Tibial artery (tissue), 4 donors: ENCODE data around the gene ZNF519.
A peak's percentile ranks its signal among the peaks of the same experiment; 100 is the strongest.

Source experiments
- DNase-seq, 2 donors: peaks; one replicate each; pipeline ENCODE4 v3.0.0-alpha.2; 2019
- H3K27ac ChIP-seq, 2 donors: fragments of 200-600 bp; sonication (generic) in 1 of 2; 1 replicate in 1 of 2; 2 replicates in 1 of 2; pipeline ENCODE4 v1.5.1; 2018 to 2019; ENCODE audit warnings: mild to moderate bottlenecking in 1 of 2
- H3K27me3 ChIP-seq, 2 donors: fragments of 200-600 bp; sonication (generic) in 1 of 2; one replicate each; pipeline versions ENCODE4 v1.5.1 to v1.6.0; 2016 to 2019
- H3K36me3 ChIP-seq, 3 donors: fragments of 200-600 bp; sonication (generic) in 2 of 3; one replicate each; pipeline ENCODE4 v1.5.1; 2016 to 2019; ENCODE audit warnings: mild to moderate bottlenecking in 2 of 3
- H3K4me1 ChIP-seq, 4 donors: fragments of 200-600 bp; sonication (generic) in 2 of 4; 1 replicate in 3 of 4; 2 replicates in 1 of 4; pipeline ENCODE4 v1.5.1; 2016 to 2019
- H3K4me3 ChIP-seq, 2 donors: fragments of 200-600 bp; sonication (generic) in 1 of 2; 1 replicate in 1 of 2; 2 replicates in 1 of 2; pipeline ENCODE4 v1.5.1; 2018 to 2019; ENCODE audit warnings: mild to moderate bottlenecking in 2 of 2
- H3K9me3 ChIP-seq, 3 donors: fragments of 200-600 bp; sonication (generic) in 1 of 3; one replicate each; pipeline ENCODE4 v1.5.1; 2016 to 2019
- intact Hi-C: fragments of 100-400 bp; cut with DNase I; formaldehyde crosslinking; loops from one replicate; pipeline ENCODE4 v1.15.0; 2023; ENCODE audit warnings: low total_unique reads
- TF ChIP-seq, protein P1 (sequence below), 2 experiments: fragments of 200-600 bp in 1 of 2; fragments of 450-650 bp in 1 of 2; IDR thresholded peaks; one replicate each; pipeline ENCODE4 v1.5.1; 2017 to 2019; ENCODE audit warnings: antibody characterized with exemption in 2 of 2, mild to moderate bottlenecking in 1 of 2, moderate library complexity in 1 of 2

ZNF519 gene

DNA sequence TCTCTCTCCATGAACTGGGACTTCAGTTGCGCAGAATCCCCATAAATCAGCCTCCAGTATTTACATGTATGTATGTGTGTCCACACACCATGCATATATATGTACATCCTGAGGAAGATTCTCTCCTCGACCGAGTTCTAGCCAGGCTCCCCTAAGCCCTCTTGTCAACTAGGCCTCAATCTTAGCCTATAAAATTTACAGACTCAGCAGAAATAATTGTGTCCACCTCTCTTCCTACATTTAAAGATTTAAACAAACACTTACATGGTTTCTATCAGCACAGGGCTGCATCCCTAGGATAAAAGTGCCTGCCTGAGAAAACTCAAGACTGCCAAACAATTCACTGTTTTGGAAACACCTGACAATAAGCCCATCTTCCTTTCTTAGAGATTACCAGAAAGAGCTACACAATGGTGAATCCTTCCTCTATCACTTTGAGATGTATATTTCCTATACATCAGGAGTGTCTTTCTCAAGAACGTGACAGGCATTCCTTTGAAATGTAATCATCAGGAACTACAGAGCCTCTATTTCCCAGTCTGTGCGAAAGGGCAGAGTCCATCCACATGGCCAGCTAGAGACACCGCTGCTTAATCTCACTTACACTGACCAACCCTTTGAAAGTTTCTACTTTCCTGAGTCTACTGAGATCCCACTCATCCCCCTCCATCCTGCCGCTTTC is 39.5 kb downstream of the ZNF519 start:
- no peaks in the 10 kb centered on the region for H3K9me3 ChIP-seq
- H3K27me3 ChIP-seq, result no peaks in the 10 kb centered on the region
- H3K36me3 ChIP-seq, result peaks cover 5 to 12% (median 5%) of the 10 kb centered on the region in 3 donors
- DNase-seq, result no peak
- intact Hi-C loops, result no loop called here
- no peak overlapping the region for H3K27ac ChIP-seq
- no peak overlapping the region for H3K4me3 ChIP-seq
- TF ChIP-seq, protein P1, sequence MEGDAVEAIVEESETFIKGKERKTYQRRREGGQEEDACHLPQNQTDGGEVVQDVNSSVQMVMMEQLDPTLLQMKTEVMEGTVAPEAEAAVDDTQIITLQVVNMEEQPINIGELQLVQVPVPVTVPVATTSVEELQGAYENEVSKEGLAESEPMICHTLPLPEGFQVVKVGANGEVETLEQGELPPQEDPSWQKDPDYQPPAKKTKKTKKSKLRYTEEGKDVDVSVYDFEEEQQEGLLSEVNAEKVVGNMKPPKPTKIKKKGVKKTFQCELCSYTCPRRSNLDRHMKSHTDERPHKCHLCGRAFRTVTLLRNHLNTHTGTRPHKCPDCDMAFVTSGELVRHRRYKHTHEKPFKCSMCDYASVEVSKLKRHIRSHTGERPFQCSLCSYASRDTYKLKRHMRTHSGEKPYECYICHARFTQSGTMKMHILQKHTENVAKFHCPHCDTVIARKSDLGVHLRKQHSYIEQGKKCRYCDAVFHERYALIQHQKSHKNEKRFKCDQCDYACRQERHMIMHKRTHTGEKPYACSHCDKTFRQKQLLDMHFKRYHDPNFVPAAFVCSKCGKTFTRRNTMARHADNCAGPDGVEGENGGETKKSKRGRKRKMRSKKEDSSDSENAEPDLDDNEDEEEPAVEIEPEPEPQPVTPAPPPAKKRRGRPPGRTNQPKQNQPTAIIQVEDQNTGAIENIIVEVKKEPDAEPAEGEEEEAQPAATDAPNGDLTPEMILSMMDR (IDR thresholded peaks at IDR 0.05), result no peak
- no peaks in the 10 kb centered on the region for H3K4me1 ChIP-seq

DNA sequence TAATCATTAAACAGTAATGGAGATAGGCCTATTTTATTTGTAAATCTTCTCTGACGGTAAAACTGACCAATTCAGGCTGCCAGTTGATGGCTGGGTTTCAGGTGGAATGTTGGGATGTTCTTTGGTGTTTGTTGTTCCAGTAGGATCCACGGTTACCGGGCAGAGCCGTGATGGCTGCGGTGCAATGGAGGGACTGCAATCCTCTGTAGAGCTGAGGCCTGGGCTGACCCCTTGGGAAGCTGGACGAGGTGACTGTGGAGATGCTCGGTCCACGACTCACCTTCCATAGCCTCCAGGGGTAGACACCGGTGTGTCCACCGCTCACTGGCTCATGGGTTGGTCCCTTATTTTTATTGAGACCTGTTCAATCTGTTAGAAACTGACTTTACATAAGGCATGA is 42.5 kb downstream of the ZNF519 start:
- Histone ChIP-seq H3K36me3 (no peaks in the 10 kb centered on the region), H3K4me1 (no peaks in the 10 kb centered on the region), H3K4me3 (no peak overlapping the region), H3K27ac (no peak overlapping the region), H3K9me3 (no peaks in the 10 kb centered on the region), H3K27me3 (no peaks in the 10 kb centered on the region)
- intact Hi-C loops, result no loop called here
- DNase-seq, result no peak
- TF ChIP-seq, protein P1 (IDR thresholded peaks at IDR 0.05), result no peak

- TF ChIP-seq, protein P1 (IDR thresholded peaks at IDR 0.05), result no peak
- no peak overlapping the region for H3K4me3 ChIP-seq
- intact Hi-C loops, result no loop called here
- no peaks in the 10 kb centered on the region for H3K27me3 ChIP-seq
- no peak overlapping the region for H3K27ac ChIP-seq
- DNase-seq, result no peak
- no peaks in the 10 kb centered on the region for H3K36me3 ChIP-seq
- no peaks in the 10 kb centered on the region for H3K4me1 ChIP-seq
- no peaks in the 10 kb centered on the region for H3K9me3 ChIP-seq
These were observed 43.0 kb downstream of the ZNF519 start for GRCh38 chr18:14089191-14089590.

GRCh38 chr18:14086458-14087231 is 45.6 kb downstream of the ZNF519 start:
- Histone ChIP-seq H3K9me3 (no peaks in the 10 kb centered on the region), H3K4me1 (no peaks in the 10 kb centered on the region), H3K27me3 (no peaks in the 10 kb centered on the region), H3K36me3 (no peaks in the 10 kb centered on the region), H3K27ac (no peak overlapping the region), H3K4me3 (no peak overlapping the region)
- intact Hi-C loops, result no loop called here
- no peak for DNase-seq
- TF ChIP-seq, protein P1 (IDR thresholded peaks at IDR 0.05), result peak in 1 of 2 experiments; percentile 12

- TF ChIP-seq, protein P1 (IDR thresholded peaks at IDR 0.05), result no peak
- Histone ChIP-seq H3K27ac (no peak overlapping the region), H3K36me3 (no peaks in the 10 kb centered on the region), H3K9me3 (no peaks in the 10 kb centered on the region), H3K4me1 (no peaks in the 10 kb centered on the region), H3K27me3 (no peaks in the 10 kb centered on the region), H3K4me3 (no peak overlapping the region)
- intact Hi-C loops, result no loop called here
- DNase-seq, result no peak
These were observed 46.3 kb downstream of the ZNF519 start for GRCh38 chr18:14085770-14086457.
